Neural progenitor cell (in vitro differentiated cells): Measurements from ENCODE around the gene KLHL8. TPM values are rescaled to one million over a fixed set of nuclear protein-coding genes. Genes with fewer than 3 reads are reported as not detected.

Experiments
- DNase-seq: peaks from one replicate; pipeline ENCODE4 v3.0.0-alpha.2; 2016; ENCODE audit warnings: low spot score
- H2AFZ ChIP-seq: fragments of 200-600 bp; sonication (generic); replicated peaks from 2 replicates; pipeline ENCODE4 v1.6.1; 2016; ENCODE audit warnings: antibody characterized with exemption
- H3F3A ChIP-seq: fragments of 200-600 bp; sonication (generic); 2 replicates; pipeline ENCODE4 v1.6.1; 2016; ENCODE audit warnings: antibody characterized with exemption, low read depth
- H3K27ac ChIP-seq: fragments of 200-600 bp; sonication (generic); 2 replicates; pipeline ENCODE4 v1.5.1; 2016; ENCODE audit warnings: mild to moderate bottlenecking
- H3K27me3 ChIP-seq: fragments of 200-600 bp; sonication (generic); 2 replicates; pipeline ENCODE4 v1.6.1; 2016; ENCODE audit warnings: mild to moderate bottlenecking, moderate library complexity
- H3K36me3 ChIP-seq: fragments of 200-600 bp; sonication (generic); 2 replicates; pipeline ENCODE4 v1.5.1; 2016
- H3K4me1 ChIP-seq: fragments of 200-600 bp; sonication (generic); 2 replicates; pipeline ENCODE4 v1.6.1; 2016; ENCODE audit warnings: mixed run types
- H3K4me2 ChIP-seq: fragments of 200-600 bp; sonication (generic); 2 replicates; pipeline ENCODE4 v1.6.1; 2016
- H3K4me3 ChIP-seq: fragments of 200-600 bp; sonication (generic); 2 replicates; pipeline ENCODE4 v1.5.1; 2016
- H3K79me2 ChIP-seq: fragments of 200-600 bp; sonication (generic); 2 replicates; pipeline ENCODE4 v1.6.1; 2016; ENCODE audit warnings: low read depth
- H3K9ac ChIP-seq: fragments of 200-600 bp; sonication (generic); 2 replicates; pipeline ENCODE4 v1.6.1; 2016
- H3K9me3 ChIP-seq: fragments of 200-600 bp; sonication (generic); 2 replicates; pipeline ENCODE4 v1.5.1; 2016; ENCODE audit warnings: low read depth
- H4K20me1 ChIP-seq: fragments of 200-600 bp; sonication (generic); 2 replicates; pipeline ENCODE4 v1.6.1; 2016; ENCODE audit warnings: low read depth
- H3K27ac Mint-ChIP-seq: 3 replicates; pipeline ENCODE4 v1.8.0; 2021; ENCODE audit warnings: mixed read lengths
- H3K27me3 Mint-ChIP-seq: 2 replicates; pipeline ENCODE4 v1.8.0; 2022; ENCODE audit warnings: low read depth, mild to moderate bottlenecking, inconsistent platforms, moderate library complexity, mixed read lengths; ENCODE audit not compliant: insufficient read depth
- H3K36me3 Mint-ChIP-seq: 3 replicates; pipeline ENCODE4 v1.8.0; 2021; ENCODE audit warnings: mixed read lengths
- H3K4me1 Mint-ChIP-seq: 3 replicates; pipeline ENCODE4 v1.8.0; 2021; ENCODE audit warnings: mixed read lengths
- H3K4me3 Mint-ChIP-seq: 3 replicates; pipeline ENCODE4 v1.8.0; 2021; ENCODE audit warnings: mild to moderate bottlenecking, moderate library complexity, mixed read lengths
- H3K9me3 Mint-ChIP-seq: 3 replicates; pipeline ENCODE4 v1.8.0; 2020; ENCODE audit warnings: mixed read lengths
- CTCF ChIP-seq: fragments of 200-600 bp; sonication (generic); IDR thresholded peaks from 2 replicates; pipeline ENCODE4 v1.5.1; 2017; ENCODE audit warnings: antibody characterized with exemption, mild to moderate bottlenecking
- EZH2 ChIP-seq: fragments of 200-600 bp; sonication (generic); IDR thresholded peaks from 2 replicates; pipeline ENCODE4 v1.6.1; 2017; ENCODE audit warnings: antibody characterized with exemption, mild to moderate bottlenecking, moderate library complexity
- EZH2phosphoT487 ChIP-seq: fragments of 200-600 bp; sonication (generic); IDR thresholded peaks from 2 replicates; pipeline ENCODE4 v1.6.1; 2017; ENCODE audit warnings: antibody characterized with exemption
- total RNA-seq: library from RNA; depleted of rRNA; stranded (reverse); fragments of >200 nt; gene quantifications from 2 replicates; pipeline ENCODE4 v1.2.3, GENCODE V29; 2015; ENCODE audit warnings: low replicate concordance

Gene KLHL8
- total RNA-seq, 1 donor from 2014 or later: 20.3 TPM

- TF ChIP-seq CTCF (no peak), EZH2 (no peak), EZH2phosphoT487 (no peak)
- Histone ChIP-seq H3K36me3 (peaks cover 6% of the 10 kb centered on the region), H3K4me3 (no peak overlapping the region), H3F3A (peaks cover 6% of the 10 kb centered on the region), H3K4me2 (no peak overlapping the region), H3K27ac (no peak overlapping the region), H3K27me3 (no peaks in the 10 kb centered on the region), H3K4me1 (no peaks in the 10 kb centered on the region), H3K79me2 (no peaks in the 10 kb centered on the region), H4K20me1 (no peaks in the 10 kb centered on the region), H3K9ac (no peak overlapping the region), H2AFZ (peak overlapping the region; percentile 68), H3K9me3 (peaks cover 13% of the 10 kb centered on the region)
- H3K4me3 Mint-ChIP-seq: no peak overlapping the region
- no peak for DNase-seq
- peaks cover 27% of the 10 kb centered on the region for H3K9me3 Mint-ChIP-seq
- peaks cover 2% of the 10 kb centered on the region for H3K4me1 Mint-ChIP-seq
- H3K27me3 Mint-ChIP-seq: no peaks in the 10 kb centered on the region
- H3K27ac Mint-ChIP-seq: no peak overlapping the region
- no peaks in the 10 kb centered on the region for H3K36me3 Mint-ChIP-seq
Measured at GRCh38 chr4:87239821-87240220, 19.4 kb upstream of the KLHL8 start.

DNA sequence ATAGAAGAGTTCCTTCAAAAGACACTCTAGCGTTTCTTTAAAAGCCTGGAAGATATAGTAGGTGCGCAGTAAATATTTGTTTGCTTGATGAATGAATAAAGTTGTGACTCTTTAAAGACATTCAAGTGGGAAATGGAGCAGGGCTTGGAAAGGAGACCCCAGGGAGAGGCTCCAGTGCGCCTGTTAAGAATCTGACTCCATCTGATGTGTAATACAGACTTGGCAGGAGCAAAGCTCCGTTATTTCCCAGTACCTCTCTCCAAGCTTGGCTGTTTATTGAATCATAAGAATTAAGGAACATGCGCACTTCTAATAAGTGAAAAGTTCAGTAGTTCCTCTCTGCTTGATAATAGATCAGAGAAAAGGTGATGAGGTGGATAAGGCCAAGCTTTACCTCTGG, 18.8 kb upstream of the KLHL8 start:
- DNase-seq: no peak
- Histone ChIP-seq H3K79me2 (no peaks in the 10 kb centered on the region), H3F3A (peaks cover 6% of the 10 kb centered on the region), H3K4me3 (no peak overlapping the region), H3K27me3 (no peaks in the 10 kb centered on the region), H3K4me2 (no peak overlapping the region), H3K9me3 (peaks cover 13% of the 10 kb centered on the region), H4K20me1 (no peaks in the 10 kb centered on the region), H2AFZ (no peak overlapping the region), H3K36me3 (peaks cover 6% of the 10 kb centered on the region), H3K4me1 (no peaks in the 10 kb centered on the region), H3K27ac (no peak overlapping the region), H3K9ac (no peak overlapping the region)
- Mint-ChIP-seq H3K9me3 (peaks cover 21% of the 10 kb centered on the region), H3K27me3 (no peaks in the 10 kb centered on the region), H3K4me3 (no peak overlapping the region), H3K27ac (no peak overlapping the region), H3K36me3 (no peaks in the 10 kb centered on the region), H3K4me1 (peaks cover 2% of the 10 kb centered on the region)
- TF ChIP-seq CTCF (no peak), EZH2 (no peak), EZH2phosphoT487 (no peak)

DNA sequence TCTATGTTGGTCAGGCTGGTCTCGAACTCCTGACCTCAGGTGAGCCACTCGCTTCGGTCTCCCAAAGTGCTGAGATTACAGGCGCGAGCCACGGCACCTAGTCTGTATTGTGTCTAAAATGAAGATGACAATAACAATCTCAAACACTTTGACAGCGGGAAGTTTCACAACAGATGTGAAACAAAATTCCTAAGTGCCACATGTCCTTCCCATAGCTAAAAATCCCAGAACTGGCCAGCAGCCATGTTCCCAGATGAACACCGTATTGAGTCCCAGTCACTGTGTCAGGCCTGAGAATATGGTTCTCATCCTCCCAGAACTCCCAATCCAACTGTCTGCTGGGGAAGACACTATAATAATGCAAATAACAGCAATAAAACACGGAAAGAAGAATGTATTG, 16.4 kb upstream of the KLHL8 start:
- Mint-ChIP-seq H3K27ac (no peak overlapping the region), H3K9me3 (peaks cover 2% of the 10 kb centered on the region), H3K4me1 (peaks cover 2% of the 10 kb centered on the region), H3K36me3 (no peaks in the 10 kb centered on the region), H3K4me3 (no peak overlapping the region), H3K27me3 (no peaks in the 10 kb centered on the region)
- Histone ChIP-seq H3F3A (no peaks in the 10 kb centered on the region), H3K9ac (no peak overlapping the region), H3K27me3 (no peaks in the 10 kb centered on the region), H3K79me2 (no peaks in the 10 kb centered on the region), H4K20me1 (no peaks in the 10 kb centered on the region), H3K9me3 (no peaks in the 10 kb centered on the region), H3K36me3 (no peaks in the 10 kb centered on the region), H3K4me2 (no peak overlapping the region), H3K4me1 (no peaks in the 10 kb centered on the region), H3K4me3 (no peak overlapping the region), H3K27ac (no peak overlapping the region), H2AFZ (no peak overlapping the region)
- TF ChIP-seq EZH2phosphoT487: no peak
- no peak for TF ChIP-seq EZH2
- no peak for DNase-seq

DNA sequence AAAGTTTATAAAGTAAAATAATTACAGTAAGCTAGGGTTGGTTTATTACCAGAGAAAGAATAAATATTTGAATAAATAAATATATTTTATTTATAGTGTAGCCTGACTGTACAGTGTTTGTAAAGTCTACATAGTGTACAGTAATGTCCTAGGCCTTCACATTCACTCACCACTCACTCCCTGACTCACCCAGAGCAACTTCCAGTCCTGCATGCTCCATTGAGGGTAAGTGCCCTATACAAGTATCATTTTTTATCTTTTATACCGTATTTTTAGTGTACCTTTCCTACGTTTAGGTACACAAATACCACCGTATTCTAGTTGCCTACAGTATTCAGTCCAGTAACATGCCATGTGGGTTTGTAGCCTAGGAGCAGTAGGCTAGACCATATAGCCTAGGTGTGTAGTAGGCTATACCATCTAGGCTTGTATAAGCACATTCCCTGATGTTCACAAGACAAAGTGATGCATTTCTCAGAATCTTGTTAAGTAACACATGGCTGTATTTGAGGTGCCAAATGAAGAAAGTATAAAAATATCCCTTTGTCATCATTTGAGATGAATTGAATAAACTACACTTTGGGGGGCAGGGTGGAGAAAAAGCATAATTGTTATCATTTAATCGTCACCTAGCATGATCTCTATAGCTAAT, 14.7 kb upstream of the KLHL8 start:
- Mint-ChIP-seq H3K27me3 (no peaks in the 10 kb centered on the region), H3K27ac (no peak overlapping the region), H3K36me3 (no peaks in the 10 kb centered on the region), H3K9me3 (no peaks in the 10 kb centered on the region), H3K4me1 (no peaks in the 10 kb centered on the region), H3K4me3 (no peak overlapping the region)
- Histone ChIP-seq H3K36me3 (no peaks in the 10 kb centered on the region), H3K4me3 (peak overlapping the region; percentile 33), H3F3A (no peaks in the 10 kb centered on the region), H4K20me1 (no peaks in the 10 kb centered on the region), H3K27me3 (no peaks in the 10 kb centered on the region), H2AFZ (peak overlapping the region; percentile 83), H3K27ac (no peak overlapping the region), H3K9ac (no peak overlapping the region), H3K4me1 (no peaks in the 10 kb centered on the region), H3K79me2 (no peaks in the 10 kb centered on the region), H3K9me3 (no peaks in the 10 kb centered on the region), H3K4me2 (peak overlapping the region; percentile 64)
- no peak for DNase-seq
- TF ChIP-seq CTCF (no peak), EZH2phosphoT487 (no peak), EZH2 (no peak)
